ENCODE results near the gene ZNF804A. TPM values are rescaled to one million over a fixed set of nuclear protein-coding genes. Genes with fewer than 3 reads are reported as not detected.

Gene ZNF804A
- total and polyA plus RNA-seq, 5 donors: not detected

DNA sequence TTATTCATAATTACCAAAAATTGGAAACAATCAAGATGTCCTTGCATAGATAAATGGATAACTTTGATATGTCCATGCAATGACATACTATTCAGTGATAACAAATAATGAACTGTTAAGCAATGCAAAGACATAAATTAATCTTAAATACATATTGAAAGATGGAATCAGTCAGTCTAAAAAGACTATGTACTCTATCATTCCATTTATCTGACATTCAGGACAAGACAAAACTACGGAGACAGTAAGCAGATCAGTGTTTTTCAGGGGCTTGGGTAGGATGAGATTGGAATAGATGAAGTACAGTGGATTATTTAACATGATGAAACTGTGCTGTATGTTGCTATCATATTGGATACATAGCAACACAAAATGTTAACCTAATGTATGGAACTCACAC is 21.3 kb upstream of the ZNF804A start:
- intact Hi-C loops (cut with DNase I): no loop called here
- WGBS: 90% methylated on average over 1 of the region's 1 CpG
- no peaks in the 10 kb centered on the region for H3K9me3 ChIP-seq (ENCODE audit: control insufficient read depth, low read length)
- ATAC-seq (no peak), DNase-seq (no peak)
- no peaks in the 10 kb centered on the region for H3K4me1 ChIP-seq (ENCODE audit: control insufficient read depth, insufficient read depth, low read length)
- H3K4me3 ChIP-seq (ENCODE audit: low read length): no peak overlapping the region
- H3K27ac ChIP-seq (ENCODE audit: low read length): no peak overlapping the region
- no peaks in the 10 kb centered on the region for H3K27me3 ChIP-seq (ENCODE audit: control insufficient read depth, insufficient read depth)

GRCh38 chr2:184577743-184578142 is 20.6 kb upstream of the ZNF804A start:
- Histone ChIP-seq H3K27me3 (ENCODE audit: control insufficient read depth, insufficient read depth) (no peaks in the 10 kb centered on the region), H3K9me3 (ENCODE audit: control insufficient read depth, low read length) (no peaks in the 10 kb centered on the region), H3K27ac (ENCODE audit: low read length) (no peak overlapping the region), H3K4me1 (ENCODE audit: control insufficient read depth, insufficient read depth, low read length) (no peaks in the 10 kb centered on the region), H3K4me3 (ENCODE audit: low read length) (no peak overlapping the region)
- ATAC-seq: no peak
- whole genome bisulfite sequencing: 52% methylated on average over 4 of the region's 4 CpGs
- DNase-seq: no peak
- intact Hi-C loops (cut with DNase I): no loop called here

GRCh38 chr2:184579226-184579625 is 19.1 kb upstream of the ZNF804A start:
- H3K4me1 ChIP-seq (ENCODE audit: control insufficient read depth, insufficient read depth, low read length): no peaks in the 10 kb centered on the region
- no peak overlapping the region for H3K4me3 ChIP-seq (ENCODE audit: low read length)
- no peak overlapping the region for H3K27ac ChIP-seq (ENCODE audit: low read length)
- 83% methylated on average over 4 of the region's 4 CpGs for WGBS
- no peaks in the 10 kb centered on the region for H3K27me3 ChIP-seq (ENCODE audit: control insufficient read depth, insufficient read depth)
- intact Hi-C loops (cut with DNase I): no loop called here
- DNase-seq (no peak), ATAC-seq (no peak)
- no peaks in the 10 kb centered on the region for H3K9me3 ChIP-seq (ENCODE audit: control insufficient read depth, low read length)

DNA sequence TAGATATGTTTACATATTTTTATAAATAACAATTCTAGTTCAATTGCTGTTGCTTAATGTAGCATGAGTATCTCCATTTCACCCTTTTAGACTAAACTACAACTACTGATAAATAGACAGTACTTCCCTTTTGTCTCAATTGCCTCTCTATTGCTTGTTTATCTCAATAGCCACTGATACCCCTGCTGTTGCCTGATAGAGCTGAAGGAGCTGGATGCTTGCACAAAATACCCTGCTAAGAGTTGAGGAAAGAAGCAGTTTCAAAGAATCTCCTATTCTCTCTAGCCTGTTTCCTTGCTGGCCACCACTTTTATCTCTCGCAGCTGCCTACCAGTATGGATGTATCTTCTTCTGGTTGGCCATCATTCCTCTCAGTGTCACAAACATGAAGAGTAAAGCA is 16.9 kb upstream of the ZNF804A start:
- ATAC-seq (no peak), DNase-seq (no peak)
- no peaks in the 10 kb centered on the region for H3K9me3 ChIP-seq (ENCODE audit: control insufficient read depth, low read length)
- H3K4me1 ChIP-seq (ENCODE audit: control insufficient read depth, insufficient read depth, low read length): no peaks in the 10 kb centered on the region
- intact Hi-C loops (cut with DNase I): no loop called here
- WGBS: 57% methylated on average over 1 of the region's 1 CpG
- H3K27me3 ChIP-seq (ENCODE audit: control insufficient read depth, insufficient read depth): no peaks in the 10 kb centered on the region
- no peak overlapping the region for H3K4me3 ChIP-seq (ENCODE audit: low read length)
- no peak overlapping the region for H3K27ac ChIP-seq (ENCODE audit: low read length)

- no peaks in the 10 kb centered on the region for H3K4me1 ChIP-seq (ENCODE audit: control insufficient read depth, insufficient read depth, low read length)
- intact Hi-C loops (cut with DNase I): no loop called here
- ATAC-seq (no peak), DNase-seq (no peak)
- H3K9me3 ChIP-seq (ENCODE audit: control insufficient read depth, low read length): no peaks in the 10 kb centered on the region
- H3K27ac ChIP-seq (ENCODE audit: low read length): no peak overlapping the region
- H3K27me3 ChIP-seq (ENCODE audit: control insufficient read depth, insufficient read depth): no peaks in the 10 kb centered on the region
- H3K4me3 ChIP-seq (ENCODE audit: low read length): no peak overlapping the region
These were observed 9.1 kb upstream of the ZNF804A start for GRCh38 chr2:184589261-184589660.

DNA sequence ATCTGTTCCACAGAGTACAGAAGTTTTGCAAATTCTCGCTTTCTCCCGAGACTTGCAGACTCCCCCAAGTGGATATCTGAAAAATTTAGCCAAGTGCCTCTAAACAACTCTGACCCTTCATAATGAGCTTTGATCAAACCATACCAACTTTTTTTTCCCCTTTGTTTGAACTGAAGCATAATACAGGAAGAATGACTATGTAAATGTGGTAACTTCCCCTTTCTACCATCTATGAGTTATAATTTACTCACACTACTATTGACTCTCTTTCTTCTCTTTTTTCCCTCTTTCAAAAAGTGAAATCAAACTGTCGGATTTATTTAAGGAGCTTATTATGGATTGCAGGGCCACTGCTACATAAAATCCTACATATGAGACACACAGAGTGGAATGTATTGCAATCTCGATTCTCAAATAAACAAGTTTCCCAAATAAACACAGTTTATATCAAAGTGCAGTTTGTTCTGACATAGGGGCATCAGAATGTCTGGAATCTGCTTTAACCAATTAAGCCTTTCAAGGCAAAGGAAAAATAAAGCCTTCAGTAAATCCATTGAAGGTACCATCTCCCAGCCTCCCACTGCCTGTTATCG is 1.4 kb upstream of the ZNF804A start:
- Histone ChIP-seq H3K9me3 (ENCODE audit: control insufficient read depth, low read length) (no peaks in the 10 kb centered on the region), H3K4me1 (ENCODE audit: control insufficient read depth, insufficient read depth, low read length) (peaks cover 3% of the 10 kb centered on the region), H3K27me3 (ENCODE audit: control insufficient read depth, insufficient read depth) (no peaks in the 10 kb centered on the region), H3K27ac (ENCODE audit: low read length) (no peak overlapping the region), H3K4me3 (ENCODE audit: low read length) (peak overlapping the region; percentile 57)
- 28% methylated on average over 5 of the region's 5 CpGs for WGBS
- ATAC-seq (no peak), DNase-seq (no peak)
- intact Hi-C loops (cut with DNase I): no loop called here

GRCh38 chr2:184597571-184597991 is 748 bp upstream of the ZNF804A start:
- ATAC-seq (peak; percentile 44 to 67), DNase-seq (peak in 2 of 3 donors; percentile 13 to 45)
- Histone ChIP-seq H3K4me3 (ENCODE audit: low read length) (peak overlapping the region; percentile 57), H3K27me3 (ENCODE audit: control insufficient read depth, insufficient read depth) (no peaks in the 10 kb centered on the region), H3K4me1 (ENCODE audit: control insufficient read depth, insufficient read depth, low read length) (peaks cover 3% of the 10 kb centered on the region), H3K27ac (ENCODE audit: low read length) (no peak overlapping the region), H3K9me3 (ENCODE audit: control insufficient read depth, low read length) (no peaks in the 10 kb centered on the region)
- intact Hi-C loops (cut with DNase I): no loop called here
- 1% methylated on average over 14 of the region's 14 CpGs for WGBS

- no peaks in the 10 kb centered on the region for H3K27me3 ChIP-seq (ENCODE audit: control insufficient read depth, insufficient read depth)
- whole genome bisulfite sequencing: under 1% methylated on average over 19 of the region's 19 CpGs
- H3K4me3 ChIP-seq (ENCODE audit: low read length): peak overlapping the region; percentile 57
- DNase-seq: no peak
- ATAC-seq: no peak
- peaks cover 3% of the 10 kb centered on the region for H3K4me1 ChIP-seq (ENCODE audit: control insufficient read depth, insufficient read depth, low read length)
- no peak overlapping the region for H3K27ac ChIP-seq (ENCODE audit: low read length)
- no peaks in the 10 kb centered on the region for H3K9me3 ChIP-seq (ENCODE audit: control insufficient read depth, low read length)
- intact Hi-C loops (cut with DNase I): no loop called here
These were observed 370 bp upstream of the ZNF804A start for GRCh38 chr2:184598002-184598315.

DNA sequence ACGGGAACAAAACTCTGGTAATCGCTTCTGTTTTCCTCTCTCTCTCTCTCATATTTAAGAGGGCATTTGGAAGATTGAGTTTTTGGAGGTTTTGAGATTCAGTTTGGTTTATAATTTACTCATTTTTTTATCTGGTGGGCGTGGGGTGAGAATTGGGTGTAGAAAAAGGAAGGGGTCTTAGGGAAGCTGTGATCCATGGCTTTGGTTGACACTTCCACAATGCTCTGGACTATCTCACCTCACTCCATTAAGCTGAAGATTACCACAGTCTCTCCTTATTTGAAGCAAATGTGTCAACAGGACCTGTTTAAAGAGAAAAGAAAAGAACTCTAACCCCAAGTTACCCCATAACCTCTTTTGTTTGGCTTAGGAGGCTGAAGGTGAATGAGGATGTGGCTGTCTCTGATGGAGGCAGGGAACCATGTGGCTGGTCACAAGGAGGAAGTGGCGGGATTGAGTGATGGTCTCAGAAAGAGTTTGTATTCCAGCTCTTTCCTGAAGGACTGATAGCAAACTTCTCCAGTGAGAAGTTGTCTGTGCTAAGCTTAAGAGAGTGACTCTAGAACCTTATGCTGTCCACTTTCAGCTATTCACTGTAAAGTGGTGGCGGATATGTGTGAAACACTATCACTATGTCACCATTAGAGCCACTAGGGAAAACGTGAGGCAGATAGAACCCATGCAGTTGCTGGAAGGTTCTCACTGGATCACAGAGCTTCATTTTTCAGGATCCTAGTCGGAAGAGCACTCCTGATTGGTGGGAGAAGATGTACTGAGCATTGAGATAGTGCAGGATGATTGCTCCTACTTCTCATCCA is 934 bp downstream of the ZNF804A start:
- H3K4me1 ChIP-seq (ENCODE audit: control insufficient read depth, insufficient read depth, low read length): peaks cover 3% of the 10 kb centered on the region
- WGBS: 32% methylated on average over 7 of the region's 7 CpGs
- H3K27me3 ChIP-seq (ENCODE audit: control insufficient read depth, insufficient read depth): no peaks in the 10 kb centered on the region
- H3K9me3 ChIP-seq (ENCODE audit: control insufficient read depth, low read length): no peaks in the 10 kb centered on the region
- no peak overlapping the region for H3K27ac ChIP-seq (ENCODE audit: low read length)
- ATAC-seq: no peak
- intact Hi-C loops (cut with DNase I): no loop called here
- DNase-seq: no peak
- peak overlapping the region; percentile 57 for H3K4me3 ChIP-seq (ENCODE audit: low read length)

GRCh38 chr2:184599872-184600222 is 1.5 kb downstream of the ZNF804A start:
- ATAC-seq: no peak
- WGBS: 84% methylated on average over 2 of the region's 2 CpGs
- H3K4me1 ChIP-seq (ENCODE audit: control insufficient read depth, insufficient read depth, low read length): peaks cover 3% of the 10 kb centered on the region
- H3K27ac ChIP-seq (ENCODE audit: low read length): no peak overlapping the region
- no peak for DNase-seq
- H3K27me3 ChIP-seq (ENCODE audit: control insufficient read depth, insufficient read depth): no peaks in the 10 kb centered on the region
- intact Hi-C loops (cut with DNase I): no loop called here
- no peak overlapping the region for H3K4me3 ChIP-seq (ENCODE audit: low read length)
- H3K9me3 ChIP-seq (ENCODE audit: control insufficient read depth, low read length): no peaks in the 10 kb centered on the region

- Histone ChIP-seq H3K4me1 (ENCODE audit: control insufficient read depth, insufficient read depth, low read length) (peaks cover 3% of the 10 kb centered on the region), H3K4me3 (ENCODE audit: low read length) (no peak overlapping the region), H3K27ac (ENCODE audit: low read length) (no peak overlapping the region), H3K9me3 (ENCODE audit: control insufficient read depth, low read length) (no peaks in the 10 kb centered on the region), H3K27me3 (ENCODE audit: control insufficient read depth, insufficient read depth) (no peaks in the 10 kb centered on the region)
- WGBS: 81% methylated on average over 3 of the region's 3 CpGs
- ATAC-seq (no peak), DNase-seq (no peak)
- intact Hi-C loops (cut with DNase I): no loop called here
These were observed 4.4 kb downstream of the ZNF804A start for GRCh38 chr2:184602734-184603133.

- no peaks in the 10 kb centered on the region for H3K4me1 ChIP-seq (ENCODE audit: control insufficient read depth, insufficient read depth, low read length)
- ATAC-seq (no peak), DNase-seq (no peak)
- intact Hi-C loops (cut with DNase I): no loop called here
- H3K4me3 ChIP-seq (ENCODE audit: low read length): no peak overlapping the region
- no peaks in the 10 kb centered on the region for H3K9me3 ChIP-seq (ENCODE audit: control insufficient read depth, low read length)
- H3K27ac ChIP-seq (ENCODE audit: low read length): no peak overlapping the region
- H3K27me3 ChIP-seq (ENCODE audit: control insufficient read depth, insufficient read depth): no peaks in the 10 kb centered on the region
These were observed 12.6 kb downstream of the ZNF804A start for GRCh38 chr2:184610891-184611290.
